HEK293T (cell line): ENCODE results near the gene SYNGAP1.
A peak's percentile ranks its signal among the peaks of the same experiment; 100 is the strongest.

ENCODE experiments used
- CTCF ChIA-PET: fragments of 350-600 bp; formaldehyde crosslinking; extraction: SDS; loops from one replicate; lab custom pipeline; 2021; ENCODE audit warnings: antibody characterized with exemption, inconsistent platforms; lab: Yijun Ruan, JAX
- POLR2A ChIA-PET: fragments of 350-600 bp; formaldehyde crosslinking; extraction: SDS; loops from one replicate; lab custom pipeline; 2020; ENCODE audit warnings: antibody characterized with exemption, inconsistent platforms; lab: Yijun Ruan, JAX
- DNase-seq: peaks from one replicate; pipeline ENCODE4 v3.0.0; 2012; ENCODE audit warnings: mixed read lengths; ENCODE audit errors: extremely low spot score
- ARNT ChIP-seq: fragments of 450-650 bp; IDR thresholded peaks from 2 replicates; pipeline ENCODE4 v1.6.1; 2017; ENCODE audit warnings: mild to moderate bottlenecking
- BHLHE40 ChIP-seq: fragments of 450-650 bp; IDR thresholded peaks from 2 replicates; pipeline ENCODE4 v1.6.1; 2016; ENCODE audit warnings: mild to moderate bottlenecking, moderate library complexity, borderline replicate concordance
- CTBP1 ChIP-seq: fragments of 450-650 bp; IDR thresholded peaks from 2 replicates; pipeline ENCODE4 v1.6.1; 2016; ENCODE audit warnings: borderline replicate concordance
- ELF4 ChIP-seq: fragments of 450-650 bp; IDR thresholded peaks from 2 replicates; pipeline ENCODE4 v1.6.1; 2017; ENCODE audit warnings: antibody characterized with exemption
- FOXA1 ChIP-seq: fragments of 450-650 bp; IDR thresholded peaks from 2 replicates; pipeline ENCODE4 v1.6.1; 2016; ENCODE audit warnings: mild to moderate bottlenecking
- FOXK2 ChIP-seq: fragments of 450-650 bp; IDR thresholded peaks from 2 replicates; pipeline ENCODE4 v1.6.1; 2016; ENCODE audit warnings: mild to moderate bottlenecking
- FOXM1 ChIP-seq: fragments of 450-650 bp; IDR thresholded peaks from 2 replicates; pipeline ENCODE4 v1.6.1; 2017; ENCODE audit warnings: mild to moderate bottlenecking, borderline replicate concordance
- HDGF ChIP-seq: fragments of 450-650 bp; IDR thresholded peaks from 2 replicates; pipeline ENCODE4 v1.6.1; 2017; ENCODE audit warnings: antibody characterized with exemption, borderline replicate concordance
- L3MBTL2 ChIP-seq: fragments of 450-650 bp; conservative IDR thresholded peaks from 2 replicates; pipeline ENCODE4 v1.6.1; 2016; ENCODE audit warnings: mild to moderate bottlenecking
- LEF1 ChIP-seq: fragments of 450-650 bp; IDR thresholded peaks from 2 replicates; pipeline ENCODE4 v1.6.1; 2017; ENCODE audit warnings: mild to moderate bottlenecking, borderline replicate concordance
- NFRKB ChIP-seq: fragments of 450-650 bp; IDR thresholded peaks from 2 replicates; pipeline ENCODE4 v1.6.1; 2016; ENCODE audit warnings: mild to moderate bottlenecking, moderate library complexity
- PKNOX1 ChIP-seq: fragments of 450-650 bp; IDR thresholded peaks from 2 replicates; pipeline ENCODE4 v1.6.1; 2016
- SP1 ChIP-seq: fragments of 450-650 bp; IDR thresholded peaks from 2 replicates; pipeline ENCODE4 v1.6.1; 2017
- SUZ12 ChIP-seq: fragments of 450-650 bp; IDR thresholded peaks from 2 replicates; pipeline ENCODE4 v1.6.1; 2016; ENCODE audit warnings: mild to moderate bottlenecking
- TARDBP ChIP-seq: fragments of 450-650 bp; IDR thresholded peaks from 2 replicates; pipeline ENCODE4 v1.6.1; 2016
- ZNF384 ChIP-seq: fragments of 450-650 bp; IDR thresholded peaks from 2 replicates; pipeline ENCODE4 v1.6.1; 2016

SYNGAP1 gene

GRCh38 chr6:33404884-33405283 is 15.0 kb upstream of the SYNGAP1 start:
- POLR2A ChIA-PET: no interaction called here
- CTCF ChIA-PET: no interaction called here
- no peak for DNase-seq
- no peak for TF ChIP-seq SUZ12
- no peak for TF ChIP-seq TARDBP
- TF ChIP-seq FOXA1: no peak
- TF ChIP-seq ZNF384: no peak
- TF ChIP-seq CTBP1: no peak
- TF ChIP-seq ELF4: no peak
- TF ChIP-seq L3MBTL2: no peak
- TF ChIP-seq PKNOX1: no peak
- no peak for TF ChIP-seq LEF1
- TF ChIP-seq FOXM1: no peak

- ChIA-PET POLR2A (no interaction called here), CTCF (no interaction called here)
- DNase-seq: no peak
- TF ChIP-seq CTBP1: no peak
Observed at GRCh38 chr6:33405386-33405940, 14.4 kb upstream of the SYNGAP1 start.

- POLR2A ChIA-PET: no interaction called here
- TF ChIP-seq LEF1: no peak
- no peak for DNase-seq
- CTCF ChIA-PET: no interaction called here
Observed at GRCh38 chr6:33406126-33406525, 13.7 kb upstream of the SYNGAP1 start.

GRCh38 chr6:33407132-33407718 is 12.6 kb upstream of the SYNGAP1 start:
- CTCF ChIA-PET: interaction anchor here (1.4 kb wide), 1 partner anchor 17 kb away, joined by 6 read pairs; no protein-coding TSS in a partner anchor
- TF ChIP-seq LEF1 (no peak), HDGF (no peak), ARNT (no peak), ELF4 (no peak), SUZ12 (no peak), PKNOX1 (no peak), CTBP1 (no peak), NFRKB (no peak), BHLHE40 (no peak), L3MBTL2 (no peak), SP1 (no peak), FOXK2 (no peak), FOXA1 (no peak)
- POLR2A ChIA-PET: interaction anchor here (0.8 to 1.5 kb wide), 3 partner anchors 11 to 89 kb away, joined by 3 to 4 read pairs (median 3); partner anchors contain the start of genes CUTA and ZBTB22
- DNase-seq: no peak

- ChIA-PET CTCF (interaction anchor here (0.6 kb wide), 1 partner anchor 46 kb away, joined by 8 read pairs; no protein-coding TSS in a partner anchor), POLR2A (interaction anchor here (0.8 to 1.3 kb wide), 4 partner anchors 15 to 133 kb away, joined by 3 to 6 read pairs (median 5); partner anchors contain the start of genes B3GALT4 and ZBTB22)
- DNase-seq: peak; percentile 94
Observed at GRCh38 chr6:33410050-33410710, 9.7 kb upstream of the SYNGAP1 start.

More at GRCh38 chr6:33410050-33410710, 9.7 kb upstream of the SYNGAP1 start:
- TF ChIP-seq PKNOX1 (peak; percentile 66; the same call in 1 of the 2 replicates), ARNT (no peak), L3MBTL2 (peak; percentile 96)
